ENCODE results near the gene EEF1AKMT1.
"Not testable (repeated sequence)": the region's sequence is repeated elsewhere in the genome, so short reads cannot be mapped to it uniquely, and the experiment has no call there.

EEF1AKMT1 gene

GRCh38 chr13:20696073-20696472 is 77.7 kb downstream of the EEF1AKMT1 start:
- no peak for DNase-seq (ENCODE audit: low spot score)

- no peak for DNase-seq (ENCODE audit: low spot score)
Observed at GRCh38 chr13:20691616-20692015, 82.1 kb downstream of the EEF1AKMT1 start.

- no peak for DNase-seq (ENCODE audit: low spot score)
Observed at GRCh38 chr13:20689291-20689690, 84.5 kb downstream of the EEF1AKMT1 start.

GRCh38 chr13:20686863-20687579 is 86.7 kb downstream of the EEF1AKMT1 start:
- no peak for DNase-seq (ENCODE audit: low spot score)

GRCh38 chr13:20686167-20686566 is 87.6 kb downstream of the EEF1AKMT1 start:
- no peak for DNase-seq (ENCODE audit: low spot score)

- no peak for DNase-seq (ENCODE audit: low spot score)
Observed at GRCh38 chr13:20685092-20685491, 88.7 kb downstream of the EEF1AKMT1 start.

GRCh38 chr13:20684546-20684945 is 89.2 kb downstream of the EEF1AKMT1 start:
- DNase-seq (ENCODE audit: low spot score), result no peak

- no peak for DNase-seq (ENCODE audit: low spot score)
Observed at GRCh38 chr13:20684041-20684440, 89.7 kb downstream of the EEF1AKMT1 start.

- no peak for DNase-seq (ENCODE audit: low spot score)
Observed at GRCh38 chr13:20682061-20682460, 91.7 kb downstream of the EEF1AKMT1 start.

GRCh38 chr13:20681481-20681880 is 92.3 kb downstream of the EEF1AKMT1 start:
- DNase-seq (ENCODE audit: low spot score), result not testable (repeated sequence)

- no peak for DNase-seq (ENCODE audit: low spot score)
Observed at GRCh38 chr13:20680416-20681080, 93.2 kb downstream of the EEF1AKMT1 start.

GRCh38 chr13:20679879-20680278 is 93.9 kb downstream of the EEF1AKMT1 start:
- DNase-seq (ENCODE audit: low spot score), result no peak

Measured in D341Med (cell line).